HepG2 (cell line): Measurements from ENCODE around the gene SLC12A3. TPM values are rescaled to one million over a fixed set of nuclear protein-coding genes. Genes with fewer than 3 reads are reported as not detected.

Experiments
- ELF1 ChIP-seq: sonication (generic); formaldehyde crosslinking; IDR thresholded peaks from 2 replicates; pipeline ENCODE4 v1.4.0; 2020; ENCODE audit warnings: missing genetic modification reagents
- FOXO1 ChIP-seq: sonication (generic); formaldehyde crosslinking; IDR thresholded peaks from 2 replicates; pipeline ENCODE4 v1.4.0; 2020; ENCODE audit warnings: missing genetic modification reagents
- HBP1 ChIP-seq: IDR thresholded peaks from 2 replicates; pipeline ENCODE4 v1.6.1; 2016; ENCODE audit warnings: low read depth, control low read depth
- HDAC2 ChIP-seq: sonication (generic); formaldehyde crosslinking; IDR thresholded peaks from 2 replicates; pipeline ENCODE4 v1.4.0; 2020; ENCODE audit warnings: missing genetic modification reagents
- JARID2 ChIP-seq: sonication (generic); formaldehyde crosslinking; IDR thresholded peaks from 2 replicates; pipeline ENCODE4 v1.8.1; 2023; ENCODE audit warnings: missing genetic modification reagents, inconsistent platforms; ENCODE audit not compliant: insufficient replicate concordance
- KDM2A ChIP-seq: sonication (generic); formaldehyde crosslinking; IDR thresholded peaks from 2 replicates; pipeline ENCODE4 v1.4.0; 2020; ENCODE audit warnings: low read depth, missing genetic modification reagents, borderline replicate concordance
- MED13 ChIP-seq: sonication (generic); formaldehyde crosslinking; IDR thresholded peaks from 2 replicates; pipeline ENCODE4 v1.5.0; 2020; ENCODE audit warnings: missing genetic modification reagents
- POLR2AphosphoS2 ChIP-seq: IDR thresholded peaks from 2 replicates; pipeline ENCODE4 v1.6.1; 2011; ENCODE audit warnings: low read depth, low read length, improper control_type of control experiment
- RARA ChIP-seq: IDR thresholded peaks from 2 replicates; pipeline ENCODE4 v1.6.1; 2016; ENCODE audit warnings: missing genetic modification reagents, missing compliant biosample characterization
- RXRB ChIP-seq: IDR thresholded peaks from 2 replicates; pipeline ENCODE4 v1.6.1; 2016; ENCODE audit warnings: borderline replicate concordance, missing genetic modification reagents, missing compliant biosample characterization
- SAP130 ChIP-seq: IDR thresholded peaks from 2 replicates; pipeline ENCODE4 v1.6.1; 2016; ENCODE audit warnings: low read depth
- SIX4 ChIP-seq: sonication (generic); formaldehyde crosslinking; IDR thresholded peaks from 2 replicates; pipeline ENCODE4 v1.4.0; 2020; ENCODE audit warnings: missing genetic modification reagents
- SMAD1 ChIP-seq: sonication (generic); formaldehyde crosslinking; IDR thresholded peaks from 2 replicates; pipeline ENCODE4 v1.4.0; 2020; ENCODE audit warnings: missing genetic modification reagents, low read depth, mild to moderate bottlenecking, borderline replicate concordance
- TAF15 ChIP-seq: fragments of 200-400 bp; formaldehyde crosslinking; IDR thresholded peaks from one replicate; pipeline ENCODE4 v1.6.1; 2018; ENCODE audit warnings: mild to moderate bottlenecking, low read depth, low read length; ENCODE audit not compliant: poor library complexity, severe bottlenecking
- ZBTB40 ChIP-seq, 2 experiments: fragments of 450-650 bp in 1 of 2; sonication (generic) in 1 of 2; formaldehyde crosslinking in 1 of 2; IDR thresholded peaks; 2 replicates each; pipeline versions ENCODE4 v1.6.1 to v1.8.0; 2016 to 2022; ENCODE audit warnings: antibody characterized with exemption in 1 of 2, mild to moderate bottlenecking in 1 of 2, missing genetic modification reagents in 1 of 2
- ZFP36 ChIP-seq: fragments of 150-350 bp; IDR thresholded peaks from 2 replicates; pipeline ENCODE4 v1.6.1; 2018; ENCODE audit warnings: borderline replicate concordance, low read length, low read depth; ENCODE audit not compliant: partially characterized antibody
- ZNF124 ChIP-seq: sonication (generic); formaldehyde crosslinking; IDR thresholded peaks from 2 replicates; pipeline ENCODE4 v1.4.0; 2020; ENCODE audit warnings: missing genetic modification reagents
- ZNF768 ChIP-seq: sonication (generic); formaldehyde crosslinking; IDR thresholded peaks from 2 replicates; pipeline ENCODE4 v1.4.0; 2020; ENCODE audit warnings: missing genetic modification reagents
- ZNF788 ChIP-seq: sonication (generic); formaldehyde crosslinking; IDR thresholded peaks from 2 replicates; pipeline ENCODE4 v1.5.0; 2020; ENCODE audit warnings: mild to moderate bottlenecking, missing genetic modification reagents, borderline replicate concordance
- ZNF839 ChIP-seq: sonication (generic); formaldehyde crosslinking; IDR thresholded peaks from 2 replicates; pipeline ENCODE4 v1.4.0; 2020; ENCODE audit warnings: missing genetic modification reagents, mild to moderate bottlenecking, borderline replicate concordance
- polyA plus RNA-seq, 8 experiments: library from polyadenylated mRNA; depleted of rRNA in 3 of 8; stranded (reverse) in 7 of 8; unstranded in 1 of 8; fragments of >200 nt; fragmentation: Illumina TruSeq in 4 of 8; extraction: Trizol in 4 of 8; gene quantifications; 2 replicates each; pipeline versions ENCODE4 v1.2.1 to v1.2.3, GENCODE V29; 2011 to 2016; ENCODE audit warnings: low read depth in 4 of 8, missing spikeins in 1 of 8, mixed read lengths in 1 of 8; ENCODE audit not compliant: insufficient read depth in 1 of 8
- total RNA-seq, 5 experiments: library from RNA; depleted of rRNA; stranded (reverse); fragments of >200 nt; fragmentation: Illumina TruSeq; extraction: Trizol; gene quantifications; 2 replicates each; pipeline ENCODE4 v1.2.3, GENCODE V29; 2016; ENCODE audit warnings: low read depth in 1 of 5

SLC12A3 gene
- total and polyA plus RNA-seq, 2 of the 13 experiments (the other 11 are each of a cell fraction or from before 2014, with no cell fraction given) = 6.2 TPM; not detected in 1

GRCh38 chr16:56919099-56919800 is 54.2 kb downstream of the SLC12A3 start (continued):
- TF ChIP-seq POLR2AphosphoS2 = no peak
- peak; percentile 61 for TF ChIP-seq ELF1 (CRISPR knock-in tag)
- TF ChIP-seq ZNF788 = peak; percentile 90; the same call in 1 of the 2 replicates
- TF ChIP-seq RARA (CRISPR knock-in tag) = peak; percentile 94
- peak; percentile 96 for TF ChIP-seq HDAC2 (CRISPR knock-in tag)
- TF ChIP-seq HBP1 (CRISPR knock-in tag) = peak; percentile 82; the same call in 1 of the 2 replicates
- peak; percentile 91 for TF ChIP-seq FOXO1
- TF ChIP-seq SIX4 = peak; percentile 46; the same call in 1 of the 2 replicates
- TF ChIP-seq SAP130 = peak; percentile 86
- peak; percentile 97 for TF ChIP-seq RXRB (CRISPR knock-in tag)
- TF ChIP-seq JARID2 (CRISPR knock-in tag) = peak; percentile 63
- TF ChIP-seq ZNF839 (CRISPR knock-in tag) = peak; percentile 77; the same call in 1 of the 2 replicates
- TF ChIP-seq MED13 (CRISPR knock-in tag) = peak; percentile 61; the same call in 1 of the 2 replicates
- no peak for TF ChIP-seq ZFP36
- TF ChIP-seq SMAD1 = peak; percentile 66; the same call in 1 of the 2 replicates
- no peak for TF ChIP-seq TAF15
- TF ChIP-seq ZNF124 (CRISPR knock-in tag) = peak; percentile 83; the same call in 1 of the 2 replicates
- peak; percentile 52; the same call in 1 of the 2 replicates for TF ChIP-seq ZNF768
- TF ChIP-seq KDM2A (CRISPR knock-in tag) = 0 out of 2 replicates have a peak, but pooled peaks have one; percentile 36
- TF ChIP-seq ZBTB40 (IDR thresholded peaks at IDR 0.05) = no peak
- peak; percentile 68; the same call in 1 of the 2 replicates for TF ChIP-seq ZBTB40 (CRISPR knock-in tag; IDR thresholded peaks at IDR 0.05)
